ENCODE measurements around the gene PHLDA2.
A peak's percentile ranks its signal among the peaks of the same experiment; 100 is the strongest.

PHLDA2 gene

DNA sequence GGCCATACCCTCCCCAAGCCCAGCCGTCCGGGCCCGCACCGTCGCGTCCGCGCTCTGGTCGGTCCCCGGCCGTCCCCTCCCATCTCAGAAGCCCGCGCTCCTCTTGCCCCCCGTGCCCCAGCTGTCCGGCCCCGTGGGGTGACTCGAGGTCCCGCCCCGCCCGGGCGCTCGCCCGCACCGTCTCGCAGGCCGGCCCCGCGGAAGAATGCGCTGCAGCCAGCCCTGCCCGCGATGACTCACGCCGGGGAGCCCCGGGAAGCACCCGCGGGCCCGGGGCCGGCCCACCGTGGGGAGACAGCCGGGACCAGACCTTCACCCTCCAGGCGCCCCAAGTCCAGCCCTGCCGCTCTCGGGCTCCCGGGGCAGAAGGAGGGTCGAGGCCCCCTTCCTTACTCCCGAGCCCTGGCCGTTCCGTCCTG lies 320 bp upstream of the PHLDA2 start:
- H3K9me3 ChIP-seq (ENCODE audit: control insufficient read depth, low read length) = no peaks in the 10 kb centered on the region
- no peaks in the 10 kb centered on the region for H3K79me2 ChIP-seq
- TF ChIP-seq, protein P1, sequence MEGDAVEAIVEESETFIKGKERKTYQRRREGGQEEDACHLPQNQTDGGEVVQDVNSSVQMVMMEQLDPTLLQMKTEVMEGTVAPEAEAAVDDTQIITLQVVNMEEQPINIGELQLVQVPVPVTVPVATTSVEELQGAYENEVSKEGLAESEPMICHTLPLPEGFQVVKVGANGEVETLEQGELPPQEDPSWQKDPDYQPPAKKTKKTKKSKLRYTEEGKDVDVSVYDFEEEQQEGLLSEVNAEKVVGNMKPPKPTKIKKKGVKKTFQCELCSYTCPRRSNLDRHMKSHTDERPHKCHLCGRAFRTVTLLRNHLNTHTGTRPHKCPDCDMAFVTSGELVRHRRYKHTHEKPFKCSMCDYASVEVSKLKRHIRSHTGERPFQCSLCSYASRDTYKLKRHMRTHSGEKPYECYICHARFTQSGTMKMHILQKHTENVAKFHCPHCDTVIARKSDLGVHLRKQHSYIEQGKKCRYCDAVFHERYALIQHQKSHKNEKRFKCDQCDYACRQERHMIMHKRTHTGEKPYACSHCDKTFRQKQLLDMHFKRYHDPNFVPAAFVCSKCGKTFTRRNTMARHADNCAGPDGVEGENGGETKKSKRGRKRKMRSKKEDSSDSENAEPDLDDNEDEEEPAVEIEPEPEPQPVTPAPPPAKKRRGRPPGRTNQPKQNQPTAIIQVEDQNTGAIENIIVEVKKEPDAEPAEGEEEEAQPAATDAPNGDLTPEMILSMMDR (IDR thresholded peaks at IDR 0.05) = no peak
- H3K4me2 ChIP-seq (ENCODE audit: low read length) = no peak overlapping the region
- no peaks in the 10 kb centered on the region for H3K27me3 ChIP-seq (ENCODE audit: control insufficient read depth, insufficient read depth, low read length)
- no peak overlapping the region for H3K27ac ChIP-seq
- H2AFZ ChIP-seq = peak overlapping the region; percentile 56
- H3K4me3 ChIP-seq (ENCODE audit: low read depth, low read length) = no peak overlapping the region
- no peak overlapping the region for H3K9ac ChIP-seq
- peaks cover 4% of the 10 kb centered on the region for H3K4me1 ChIP-seq
- H3K36me3 ChIP-seq (ENCODE audit: control insufficient read depth, insufficient read depth, low read length) = no peaks in the 10 kb centered on the region

DNA sequence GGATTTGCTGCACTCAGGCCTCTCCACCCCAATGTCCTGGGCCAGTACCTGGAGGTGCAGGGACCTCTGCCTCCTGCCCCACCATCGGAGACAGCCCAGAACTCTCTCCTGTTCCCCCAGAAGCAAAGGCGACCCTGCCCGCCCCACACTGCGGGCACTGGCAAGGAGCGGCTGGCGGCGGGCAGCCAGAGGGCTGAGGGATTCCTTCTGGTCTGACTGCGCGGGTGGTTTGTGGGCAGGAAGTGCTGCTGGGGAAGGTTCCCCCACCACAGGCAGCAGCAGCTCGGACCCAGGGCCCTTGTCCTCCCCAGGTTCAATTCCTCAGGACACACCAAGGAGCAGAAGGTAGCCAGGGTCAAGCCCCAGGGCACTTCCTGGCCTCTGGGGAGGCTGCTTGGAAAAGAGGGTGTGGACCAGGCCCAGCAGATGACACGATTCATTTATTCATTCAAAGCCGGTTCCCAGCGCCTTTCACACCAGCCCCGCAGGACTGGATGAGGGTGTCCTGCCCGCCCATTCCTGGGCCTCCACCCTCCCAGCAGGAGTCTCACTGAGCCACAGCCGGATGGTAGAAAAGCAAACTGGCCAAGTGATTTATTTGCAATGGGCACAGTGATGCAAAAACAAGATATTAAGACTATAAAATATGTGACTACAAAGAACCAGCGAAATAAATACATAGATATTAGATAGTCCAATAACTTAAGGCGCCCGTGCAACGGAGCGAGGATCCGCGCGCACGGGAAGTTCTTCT lies 1.2 kb downstream of the PHLDA2 start:
- no peaks in the 10 kb centered on the region for H3K9me3 ChIP-seq (ENCODE audit: control insufficient read depth, low read length)
- no peak overlapping the region for H3K27ac ChIP-seq
- no peaks in the 10 kb centered on the region for H3K36me3 ChIP-seq (ENCODE audit: control insufficient read depth, insufficient read depth, low read length)
- H3K27me3 ChIP-seq (ENCODE audit: control insufficient read depth, insufficient read depth, low read length) = no peaks in the 10 kb centered on the region
- TF ChIP-seq, protein P1 (IDR thresholded peaks at IDR 0.05) = no peak
- H3K4me1 ChIP-seq = no peaks in the 10 kb centered on the region
- no peak overlapping the region for H3K4me2 ChIP-seq (ENCODE audit: low read length)
- H3K79me2 ChIP-seq = no peaks in the 10 kb centered on the region
- peak overlapping the region; percentile 68 for H2AFZ ChIP-seq
- no peak overlapping the region for H3K4me3 ChIP-seq (ENCODE audit: low read depth, low read length)
- H3K9ac ChIP-seq = no peak overlapping the region

DNA sequence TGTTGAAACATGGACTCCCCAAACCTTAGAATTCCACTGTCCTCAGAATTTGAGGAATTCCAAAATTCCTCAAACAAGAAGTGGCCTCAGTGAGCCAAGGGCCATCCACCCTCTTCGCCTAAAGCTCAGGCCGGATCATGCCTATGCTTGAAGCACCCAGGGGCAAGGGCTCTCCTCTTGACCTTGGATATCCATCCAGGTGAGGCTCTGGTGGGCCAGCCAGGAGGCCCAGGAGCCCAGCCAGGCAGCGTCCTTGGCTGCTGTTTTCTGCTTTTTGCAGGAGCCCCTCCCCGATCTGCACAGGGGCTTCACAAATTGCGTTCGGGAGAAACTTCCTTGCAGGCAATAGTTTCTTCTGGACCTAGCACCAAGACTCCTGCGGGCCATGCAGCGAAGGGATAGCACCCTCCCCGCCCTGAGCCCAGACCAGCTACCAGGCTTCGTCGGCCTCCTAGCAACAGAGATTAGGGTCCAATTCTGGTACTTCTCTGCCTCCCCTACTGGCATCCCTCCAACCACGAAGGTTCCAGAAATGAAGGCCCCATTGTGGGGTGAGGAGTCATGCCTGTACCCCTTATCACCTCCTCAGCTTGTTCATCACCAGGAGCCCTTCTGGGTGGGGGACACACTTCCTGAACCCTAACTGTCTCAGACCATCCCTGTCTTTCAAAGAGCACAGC lies 2.0 kb downstream of the PHLDA2 start:
- Histone ChIP-seq H3K27ac (no peak overlapping the region), H3K27me3 (ENCODE audit: control insufficient read depth, insufficient read depth, low read length) (no peaks in the 10 kb centered on the region), H3K36me3 (ENCODE audit: control insufficient read depth, insufficient read depth, low read length) (no peaks in the 10 kb centered on the region), H3K79me2 (no peaks in the 10 kb centered on the region), H3K4me1 (no peaks in the 10 kb centered on the region), H3K4me2 (ENCODE audit: low read length) (no peak overlapping the region), H3K9ac (no peak overlapping the region), H2AFZ (no peak overlapping the region), H3K9me3 (ENCODE audit: control insufficient read depth, low read length) (no peaks in the 10 kb centered on the region), H3K4me3 (ENCODE audit: low read depth, low read length) (no peak overlapping the region)
- TF ChIP-seq, protein P1 (IDR thresholded peaks at IDR 0.05) = no peak

DNA sequence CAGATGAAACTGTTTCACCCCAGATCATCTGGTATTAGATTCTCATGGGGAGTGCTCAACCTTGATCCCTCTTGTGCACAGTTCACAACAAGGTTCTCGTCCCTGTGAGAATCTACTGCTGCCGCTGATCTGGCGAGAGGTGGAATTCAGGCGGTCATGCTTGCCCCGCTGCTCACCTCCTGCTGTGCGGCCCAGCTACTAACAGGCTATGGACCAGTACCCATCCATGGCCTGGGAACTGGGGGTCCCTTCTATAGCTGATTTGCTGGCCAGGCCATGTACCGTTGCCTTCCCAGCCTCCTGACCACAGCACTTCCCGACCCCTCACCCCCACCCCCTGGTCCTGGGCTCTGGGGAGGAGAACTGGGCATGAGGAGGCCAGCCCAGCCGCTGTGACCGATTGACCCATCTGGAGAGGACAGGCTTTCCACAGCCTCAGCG lies 2.6 kb downstream of the PHLDA2 start:
- Histone ChIP-seq H3K27me3 (ENCODE audit: control insufficient read depth, insufficient read depth, low read length) (no peaks in the 10 kb centered on the region), H3K4me1 (no peaks in the 10 kb centered on the region), H3K4me3 (ENCODE audit: low read depth, low read length) (no peak overlapping the region), H3K9ac (no peak overlapping the region), H3K4me2 (ENCODE audit: low read length) (no peak overlapping the region), H3K9me3 (ENCODE audit: control insufficient read depth, low read length) (no peaks in the 10 kb centered on the region), H3K27ac (no peak overlapping the region), H2AFZ (no peak overlapping the region), H3K79me2 (no peaks in the 10 kb centered on the region), H3K36me3 (ENCODE audit: control insufficient read depth, insufficient read depth, low read length) (no peaks in the 10 kb centered on the region)
- TF ChIP-seq, protein P1 (IDR thresholded peaks at IDR 0.05) = no peak

Data from parathyroid adenoma (tissue), 2 donors.